Measurements from ENCODE around the gene SYAP1.
"Not testable (repeated sequence)": the region's sequence is repeated elsewhere in the genome, so short reads cannot be mapped to it uniquely, and the experiment has no call there.

The SYAP1 gene

GRCh38 chrX:16719334-16720084 lies at the start of gene SYAP1:
SYAP1 (plus strand) TSS chrX:16719612; CDS start chrX:16719725, 113 bp downstream.
- peak; percentile 82 to 96 for DNase-seq (ENCODE audit: extremely low read depth in 1 of 2, low read depth in 1 of 2)

- DNase-seq (ENCODE audit: extremely low read depth in 1 of 2, low read depth in 1 of 2), result no peak
Measured at GRCh38 chrX:16671005-16671404, 48.4 kb upstream of the SYAP1 start.

DNA sequence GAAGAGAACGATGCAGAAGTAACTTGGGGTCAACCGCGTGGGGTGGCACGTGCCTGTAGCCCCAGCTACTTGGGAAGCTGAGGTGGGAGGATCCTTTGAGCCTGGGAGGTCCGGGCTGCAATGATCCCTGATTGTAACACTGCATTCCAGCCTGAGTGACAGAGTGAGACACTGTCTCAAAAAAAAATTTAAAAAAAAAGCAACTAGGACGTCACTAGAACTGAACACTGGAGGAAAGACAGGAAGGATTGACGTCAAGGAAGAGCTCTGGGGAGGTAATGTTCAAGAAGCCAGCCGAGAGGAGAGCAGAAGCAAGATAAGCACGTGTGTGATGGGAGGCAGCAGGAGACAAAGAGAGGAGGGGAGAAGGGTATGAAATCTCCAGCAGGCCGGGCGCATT lies 40.7 kb upstream of the SYAP1 start:
- DNase-seq (ENCODE audit: extremely low read depth in 1 of 2, low read depth in 1 of 2), result no peak

GRCh38 chrX:16683007-16683664 lies 36.3 kb upstream of the SYAP1 start:
- DNase-seq (ENCODE audit: extremely low read depth in 1 of 2, low read depth in 1 of 2), result no peak

GRCh38 chrX:16687514-16687913 lies 31.9 kb upstream of the SYAP1 start:
- DNase-seq (ENCODE audit: extremely low read depth in 1 of 2, low read depth in 1 of 2), result no peak

DNA sequence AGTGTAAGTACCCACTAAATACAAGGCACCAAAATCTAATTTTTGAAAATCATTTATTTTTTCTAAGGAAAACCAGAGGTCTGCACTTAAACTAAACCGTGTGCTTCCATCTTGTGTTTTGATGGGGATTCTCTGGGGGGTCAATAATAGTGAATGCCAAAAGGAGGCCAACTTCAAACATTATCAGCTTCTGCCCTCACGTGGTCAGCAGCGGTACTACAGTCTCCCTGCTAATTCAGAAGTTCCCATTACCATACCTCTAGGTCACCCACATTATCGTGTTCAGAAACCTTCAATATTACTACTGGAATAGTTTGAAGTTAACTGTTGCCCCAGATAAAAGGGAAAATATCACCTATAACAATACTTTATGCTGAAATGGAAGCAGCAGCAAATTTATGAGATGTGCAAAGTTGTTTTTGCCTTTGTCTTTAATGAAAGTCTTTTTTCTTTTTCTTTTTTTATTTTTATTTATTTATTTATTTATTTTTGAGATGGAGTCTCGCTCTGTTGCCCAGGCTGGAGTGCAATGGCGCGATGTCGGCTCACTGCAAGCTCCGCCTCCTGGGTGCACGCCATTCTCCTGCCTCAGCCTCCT lies 24.2 kb upstream of the SYAP1 start:
- DNase-seq (ENCODE audit: extremely low read depth in 1 of 2, low read depth in 1 of 2), result peak in 1 of 2 donors; percentile 18

- no peak for DNase-seq (ENCODE audit: extremely low read depth in 1 of 2, low read depth in 1 of 2)
Measured at GRCh38 chrX:16696956-16697355, 22.5 kb upstream of the SYAP1 start.

DNA sequence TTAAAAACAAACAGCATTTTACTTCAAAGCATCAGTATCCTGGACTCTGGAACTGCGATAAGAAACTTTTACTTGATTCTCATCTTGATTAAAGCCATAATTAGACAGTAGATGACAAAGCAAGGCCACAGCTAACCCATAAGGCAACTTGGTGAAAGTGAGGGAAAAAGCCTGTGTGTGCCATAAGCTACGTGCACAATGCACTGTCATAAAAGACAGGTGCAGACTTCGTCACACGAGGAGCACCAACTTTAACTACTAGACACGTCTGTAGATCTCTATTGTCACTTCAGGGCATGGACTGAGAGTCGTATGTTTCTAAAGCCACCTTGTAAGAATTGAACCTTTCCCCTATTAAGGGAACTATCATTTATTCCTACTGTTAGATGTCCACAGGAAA lies 20.0 kb upstream of the SYAP1 start:
- no peak for DNase-seq (ENCODE audit: extremely low read depth in 1 of 2, low read depth in 1 of 2)

DNA sequence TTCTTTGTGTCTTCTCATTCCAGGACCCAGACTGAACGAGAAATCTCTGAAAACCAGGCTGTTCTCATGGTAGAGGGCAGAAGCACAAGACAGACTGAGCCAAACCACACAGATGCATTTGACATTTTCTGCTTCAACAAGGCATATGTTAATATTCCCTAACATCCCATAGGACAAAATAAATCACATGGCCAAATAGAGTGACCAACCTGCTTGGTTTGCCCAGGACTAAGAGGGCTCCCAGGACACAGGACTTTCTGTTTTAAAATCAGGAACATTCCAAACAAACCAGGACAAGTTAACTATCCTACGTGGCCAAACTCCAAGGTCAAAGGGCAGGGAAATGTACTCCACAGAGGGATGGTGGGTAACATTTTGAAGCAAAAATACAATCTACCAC lies 18.7 kb upstream of the SYAP1 start:
- no peak for DNase-seq (ENCODE audit: extremely low read depth in 1 of 2, low read depth in 1 of 2)

GRCh38 chrX:16702700-16703599 lies 16.5 kb upstream of the SYAP1 start:
- DNase-seq (ENCODE audit: extremely low read depth in 1 of 2, low read depth in 1 of 2), result no peak

- no peak for DNase-seq (ENCODE audit: extremely low read depth in 1 of 2, low read depth in 1 of 2)
Measured at GRCh38 chrX:16705370-16705769, 14.0 kb upstream of the SYAP1 start.

- no peak for DNase-seq (ENCODE audit: extremely low read depth in 1 of 2, low read depth in 1 of 2)
Measured at GRCh38 chrX:16708016-16708415, 11.4 kb upstream of the SYAP1 start.

DNA sequence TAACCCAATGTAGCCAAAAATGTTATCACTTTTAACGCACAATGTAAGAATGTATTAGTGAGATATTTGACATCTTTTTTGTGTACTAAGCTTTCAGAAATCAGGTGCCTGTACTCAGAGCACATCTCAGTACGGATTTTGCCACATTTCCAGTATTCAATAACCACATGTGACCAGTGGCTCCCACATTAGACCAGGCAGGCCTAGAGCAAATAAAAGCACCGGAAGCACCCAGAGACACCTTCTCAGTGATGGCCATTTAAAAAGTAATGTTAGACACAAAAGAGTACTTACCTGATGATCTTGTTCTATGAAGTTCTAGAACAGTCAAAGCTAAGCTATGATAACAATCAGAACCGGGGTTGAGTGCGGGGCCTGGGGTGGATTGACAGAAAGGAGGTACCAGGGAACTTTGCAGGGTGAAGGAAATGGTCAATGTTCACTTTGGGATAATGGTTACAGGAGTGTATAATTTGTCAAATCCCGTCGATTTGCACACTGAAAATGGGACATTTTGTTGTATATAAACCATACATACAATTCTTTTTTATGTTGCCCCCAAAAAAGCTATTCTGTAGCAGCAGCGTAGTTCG lies 8.1 kb upstream of the SYAP1 start:
- DNase-seq (ENCODE audit: extremely low read depth in 1 of 2, low read depth in 1 of 2), result no peak

DNA sequence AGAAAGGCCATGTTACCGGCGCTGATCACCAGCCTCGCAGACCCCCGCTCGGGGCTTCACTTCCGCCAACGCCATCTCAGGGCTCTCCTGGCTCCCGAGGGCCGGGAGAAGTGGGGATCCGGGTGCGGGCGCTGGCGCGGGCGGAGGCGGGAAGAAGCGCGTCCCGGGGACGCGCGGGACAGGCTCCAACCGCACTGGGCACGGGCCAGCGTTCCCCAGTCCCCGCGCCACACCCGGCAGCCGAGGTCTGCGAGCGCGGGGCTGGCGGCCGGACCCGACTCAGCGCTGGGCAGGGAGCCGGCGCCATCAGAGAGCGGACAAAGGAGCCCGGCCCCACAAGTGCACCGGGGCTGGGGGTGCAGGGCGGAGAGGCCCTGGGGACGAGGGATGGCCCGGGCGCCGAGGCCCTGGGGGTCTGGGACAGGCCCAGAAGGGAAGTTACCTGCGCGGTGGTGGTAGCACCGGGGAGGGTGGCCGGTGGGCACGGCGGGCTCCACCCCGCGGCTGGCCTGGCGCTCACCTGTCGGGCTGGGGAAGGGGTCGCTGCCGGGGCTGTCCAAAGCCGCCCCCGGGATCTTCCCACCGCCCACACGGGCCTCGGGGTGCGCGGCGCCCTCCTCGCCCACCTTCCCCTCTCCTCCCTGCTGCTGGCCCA lies 7.4 kb upstream of the SYAP1 start:
- DNase-seq (ENCODE audit: extremely low read depth in 1 of 2, low read depth in 1 of 2), result no peak

GRCh38 chrX:16712548-16713155 lies 6.8 kb upstream of the SYAP1 start, which contains the start of gene CTPS2:
CTPS2 (minus strand) TSS chrX:16712669; CDS start chrX:16702902, 9,767 bp downstream.
- DNase-seq (ENCODE audit: extremely low read depth in 1 of 2, low read depth in 1 of 2), result peak in 1 of 2 donors; percentile 20

DNA sequence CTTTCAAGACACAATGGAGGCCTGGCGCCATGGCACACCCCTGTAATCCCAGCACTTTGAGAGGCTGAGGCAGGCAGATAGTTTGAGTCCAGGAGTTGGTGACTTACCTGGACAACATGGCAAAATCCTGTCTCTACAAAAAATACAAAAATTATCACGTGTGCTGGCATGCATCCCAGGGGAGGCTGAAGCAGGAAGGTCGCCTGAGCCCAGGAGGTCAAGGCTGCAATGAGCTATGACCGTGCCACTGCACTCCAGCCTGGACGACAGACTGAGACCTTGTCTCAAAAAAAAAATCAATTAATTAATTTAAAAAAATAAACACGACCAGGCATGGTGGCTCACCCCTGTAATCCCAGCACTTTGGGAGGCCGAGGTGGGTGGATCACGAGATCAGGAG lies 4.9 kb upstream of the SYAP1 start:
- DNase-seq (ENCODE audit: extremely low read depth in 1 of 2, low read depth in 1 of 2), result no peak

DNA sequence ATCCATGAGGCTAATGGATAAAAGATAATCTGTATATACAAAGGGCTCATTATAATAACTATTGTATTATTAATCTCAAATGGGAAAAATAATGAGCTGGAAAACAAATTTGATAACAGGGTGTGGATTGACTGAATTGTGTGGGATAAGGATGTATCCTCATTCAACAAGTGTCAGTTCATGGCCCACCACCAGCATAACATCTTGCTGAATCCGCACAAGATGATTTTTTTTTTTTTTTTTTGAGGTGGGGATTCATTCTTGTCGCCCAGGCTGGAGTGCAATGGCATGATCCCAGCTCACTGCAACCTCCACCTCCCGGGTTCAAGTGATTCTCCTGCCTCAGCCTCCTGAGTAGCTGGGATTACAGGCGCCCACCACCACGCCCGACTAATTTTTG lies 3.8 kb upstream of the SYAP1 start:
- DNase-seq (ENCODE audit: extremely low read depth in 1 of 2, low read depth in 1 of 2), result not testable (repeated sequence)

- DNase-seq (ENCODE audit: extremely low read depth in 1 of 2, low read depth in 1 of 2), result not testable (repeated sequence)
Measured at GRCh38 chrX:16716451-16716850, 3.0 kb upstream of the SYAP1 start.

DNA sequence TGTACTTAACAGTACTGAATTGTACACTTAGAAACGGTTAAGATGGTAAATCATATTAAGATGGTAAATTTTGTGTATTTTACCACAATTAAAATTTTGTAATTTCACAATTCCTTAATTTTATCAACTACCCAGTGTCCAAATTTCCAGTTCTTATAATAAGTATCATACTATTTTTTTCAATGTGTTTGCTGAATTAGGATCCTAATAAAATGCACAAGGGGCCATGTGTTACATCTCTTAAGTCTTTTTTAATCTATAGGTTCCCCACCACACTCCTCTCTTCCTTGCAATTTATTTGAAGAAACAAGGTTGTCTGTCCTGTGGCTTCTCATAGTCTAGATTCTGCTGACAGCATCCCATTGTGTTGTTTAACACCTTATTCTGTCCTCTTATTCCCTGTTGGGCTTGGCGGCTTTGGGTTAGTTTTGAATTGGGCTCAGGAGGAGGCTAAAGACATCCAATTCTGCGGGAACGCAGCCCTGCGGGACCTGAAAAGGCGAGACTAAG lies 533 bp upstream of the SYAP1 start:
- DNase-seq (ENCODE audit: extremely low read depth in 1 of 2, low read depth in 1 of 2), result no peak
